ENCODE results near the gene CD55. TPM values are rescaled to one million over a fixed set of nuclear protein-coding genes. Genes with fewer than 3 reads are reported as not detected.

CD55 gene
- total and polyA plus RNA-seq, 2 experiments from 2014 or later, result 16.7 to 18.5 TPM

DNA sequence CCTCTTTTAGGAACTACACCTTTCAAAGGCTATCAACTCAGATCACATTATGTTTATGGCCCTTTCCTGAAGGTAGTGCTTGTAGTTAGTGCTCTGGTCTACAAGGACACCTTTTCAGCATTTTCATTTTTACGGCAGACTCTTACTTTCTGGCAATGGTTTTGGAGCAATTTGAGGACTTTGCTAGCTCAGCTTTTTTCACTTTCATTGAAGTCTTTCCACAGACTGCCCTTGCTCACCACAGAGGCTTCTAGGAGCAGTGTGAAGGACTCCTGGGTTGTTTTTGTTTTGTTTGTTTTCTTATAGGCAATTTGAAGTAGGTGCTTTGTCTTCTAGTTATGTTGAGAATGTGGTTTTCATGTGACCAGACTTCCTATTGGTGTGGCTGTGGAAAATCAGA lies 43.1 kb downstream of the CD55 start:
- Mint-ChIP-seq H3K4me3 (no peak overlapping the region), H3K9me3 (no peaks in the 10 kb centered on the region)
- no peak for ATAC-seq

GRCh38 chr1:207365063-207365462 lies 43.6 kb downstream of the CD55 start:
- Histone ChIP-seq H3K9me2 (ENCODE audit: insufficient read depth) (peaks cover 6% of the 10 kb centered on the region; the same call in 1 of the 2 replicates), H3K4me2 (no peak overlapping the region), H3K27ac (ENCODE audit: low read depth) (no peak overlapping the region), H3K27me3 (ENCODE audit: insufficient read depth) (no peaks in the 10 kb centered on the region), H3F3A (replicated peaks; ENCODE audit: low read depth) (no peaks in the 10 kb centered on the region), H3K36me3 (ENCODE audit: insufficient read depth) (no peaks in the 10 kb centered on the region), H3K79me2 (replicated peaks; ENCODE audit: insufficient read depth) (no peaks in the 10 kb centered on the region), H2AFZ (no peak overlapping the region), H4K20me1 (replicated peaks; ENCODE audit: insufficient read depth) (no peaks in the 10 kb centered on the region), H3K4me1 (ENCODE audit: insufficient read depth) (peaks cover 5% of the 10 kb centered on the region; the same call in 1 of the 2 replicates), H3K4me3 (no peak overlapping the region)
- H3K9me3 Mint-ChIP-seq, result no peaks in the 10 kb centered on the region
- DNase-seq (ENCODE audit: low spot score) (no peak), ATAC-seq (no peak)
- H3K4me1 Mint-ChIP-seq, result no peaks in the 10 kb centered on the region
- H3K36me3 Mint-ChIP-seq (ENCODE audit: low read depth), result no peaks in the 10 kb centered on the region
- H3K27ac Mint-ChIP-seq, result no peak overlapping the region
- no peak overlapping the region for H3K4me3 Mint-ChIP-seq
- no peaks in the 10 kb centered on the region for H3K27me3 Mint-ChIP-seq (ENCODE audit: insufficient read depth, low read depth, poor library complexity)
- no peak for TF ChIP-seq ZNF114 (CRISPR knock-in tag; IDR thresholded peaks at IDR 0.05)
- TF ChIP-seq, protein P1, sequence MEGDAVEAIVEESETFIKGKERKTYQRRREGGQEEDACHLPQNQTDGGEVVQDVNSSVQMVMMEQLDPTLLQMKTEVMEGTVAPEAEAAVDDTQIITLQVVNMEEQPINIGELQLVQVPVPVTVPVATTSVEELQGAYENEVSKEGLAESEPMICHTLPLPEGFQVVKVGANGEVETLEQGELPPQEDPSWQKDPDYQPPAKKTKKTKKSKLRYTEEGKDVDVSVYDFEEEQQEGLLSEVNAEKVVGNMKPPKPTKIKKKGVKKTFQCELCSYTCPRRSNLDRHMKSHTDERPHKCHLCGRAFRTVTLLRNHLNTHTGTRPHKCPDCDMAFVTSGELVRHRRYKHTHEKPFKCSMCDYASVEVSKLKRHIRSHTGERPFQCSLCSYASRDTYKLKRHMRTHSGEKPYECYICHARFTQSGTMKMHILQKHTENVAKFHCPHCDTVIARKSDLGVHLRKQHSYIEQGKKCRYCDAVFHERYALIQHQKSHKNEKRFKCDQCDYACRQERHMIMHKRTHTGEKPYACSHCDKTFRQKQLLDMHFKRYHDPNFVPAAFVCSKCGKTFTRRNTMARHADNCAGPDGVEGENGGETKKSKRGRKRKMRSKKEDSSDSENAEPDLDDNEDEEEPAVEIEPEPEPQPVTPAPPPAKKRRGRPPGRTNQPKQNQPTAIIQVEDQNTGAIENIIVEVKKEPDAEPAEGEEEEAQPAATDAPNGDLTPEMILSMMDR (conservative IDR thresholded peaks at IDR 0.05; ENCODE audit: low read depth in 2 of 2), result no peak
- TF ChIP-seq ETS1 (IDR thresholded peaks at IDR 0.05), result no peak
- TF ChIP-seq, protein P2, sequence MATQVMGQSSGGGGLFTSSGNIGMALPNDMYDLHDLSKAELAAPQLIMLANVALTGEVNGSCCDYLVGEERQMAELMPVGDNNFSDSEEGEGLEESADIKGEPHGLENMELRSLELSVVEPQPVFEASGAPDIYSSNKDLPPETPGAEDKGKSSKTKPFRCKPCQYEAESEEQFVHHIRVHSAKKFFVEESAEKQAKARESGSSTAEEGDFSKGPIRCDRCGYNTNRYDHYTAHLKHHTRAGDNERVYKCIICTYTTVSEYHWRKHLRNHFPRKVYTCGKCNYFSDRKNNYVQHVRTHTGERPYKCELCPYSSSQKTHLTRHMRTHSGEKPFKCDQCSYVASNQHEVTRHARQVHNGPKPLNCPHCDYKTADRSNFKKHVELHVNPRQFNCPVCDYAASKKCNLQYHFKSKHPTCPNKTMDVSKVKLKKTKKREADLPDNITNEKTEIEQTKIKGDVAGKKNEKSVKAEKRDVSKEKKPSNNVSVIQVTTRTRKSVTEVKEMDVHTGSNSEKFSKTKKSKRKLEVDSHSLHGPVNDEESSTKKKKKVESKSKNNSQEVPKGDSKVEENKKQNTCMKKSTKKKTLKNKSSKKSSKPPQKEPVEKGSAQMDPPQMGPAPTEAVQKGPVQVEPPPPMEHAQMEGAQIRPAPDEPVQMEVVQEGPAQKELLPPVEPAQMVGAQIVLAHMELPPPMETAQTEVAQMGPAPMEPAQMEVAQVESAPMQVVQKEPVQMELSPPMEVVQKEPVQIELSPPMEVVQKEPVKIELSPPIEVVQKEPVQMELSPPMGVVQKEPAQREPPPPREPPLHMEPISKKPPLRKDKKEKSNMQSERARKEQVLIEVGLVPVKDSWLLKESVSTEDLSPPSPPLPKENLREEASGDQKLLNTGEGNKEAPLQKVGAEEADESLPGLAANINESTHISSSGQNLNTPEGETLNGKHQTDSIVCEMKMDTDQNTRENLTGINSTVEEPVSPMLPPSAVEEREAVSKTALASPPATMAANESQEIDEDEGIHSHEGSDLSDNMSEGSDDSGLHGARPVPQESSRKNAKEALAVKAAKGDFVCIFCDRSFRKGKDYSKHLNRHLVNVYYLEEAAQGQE (IDR thresholded peaks at IDR 0.05; ENCODE audit: unreplicated experiment), result no peak
- no peak for TF ChIP-seq JUNB (IDR thresholded peaks at IDR 0.05; ENCODE audit: unreplicated experiment)
- TF ChIP-seq NANOG (IDR thresholded peaks at IDR 0.05; ENCODE audit: borderline replicate concordance), result no peak
- TF ChIP-seq POLR2AphosphoS5 (IDR thresholded peaks at IDR 0.05; ENCODE audit: low read depth), result no peak
- no peak for TF ChIP-seq EZH2 (IDR thresholded peaks at IDR 0.05; ENCODE audit: low read depth, unreplicated experiment)
- TF ChIP-seq, protein P3, sequence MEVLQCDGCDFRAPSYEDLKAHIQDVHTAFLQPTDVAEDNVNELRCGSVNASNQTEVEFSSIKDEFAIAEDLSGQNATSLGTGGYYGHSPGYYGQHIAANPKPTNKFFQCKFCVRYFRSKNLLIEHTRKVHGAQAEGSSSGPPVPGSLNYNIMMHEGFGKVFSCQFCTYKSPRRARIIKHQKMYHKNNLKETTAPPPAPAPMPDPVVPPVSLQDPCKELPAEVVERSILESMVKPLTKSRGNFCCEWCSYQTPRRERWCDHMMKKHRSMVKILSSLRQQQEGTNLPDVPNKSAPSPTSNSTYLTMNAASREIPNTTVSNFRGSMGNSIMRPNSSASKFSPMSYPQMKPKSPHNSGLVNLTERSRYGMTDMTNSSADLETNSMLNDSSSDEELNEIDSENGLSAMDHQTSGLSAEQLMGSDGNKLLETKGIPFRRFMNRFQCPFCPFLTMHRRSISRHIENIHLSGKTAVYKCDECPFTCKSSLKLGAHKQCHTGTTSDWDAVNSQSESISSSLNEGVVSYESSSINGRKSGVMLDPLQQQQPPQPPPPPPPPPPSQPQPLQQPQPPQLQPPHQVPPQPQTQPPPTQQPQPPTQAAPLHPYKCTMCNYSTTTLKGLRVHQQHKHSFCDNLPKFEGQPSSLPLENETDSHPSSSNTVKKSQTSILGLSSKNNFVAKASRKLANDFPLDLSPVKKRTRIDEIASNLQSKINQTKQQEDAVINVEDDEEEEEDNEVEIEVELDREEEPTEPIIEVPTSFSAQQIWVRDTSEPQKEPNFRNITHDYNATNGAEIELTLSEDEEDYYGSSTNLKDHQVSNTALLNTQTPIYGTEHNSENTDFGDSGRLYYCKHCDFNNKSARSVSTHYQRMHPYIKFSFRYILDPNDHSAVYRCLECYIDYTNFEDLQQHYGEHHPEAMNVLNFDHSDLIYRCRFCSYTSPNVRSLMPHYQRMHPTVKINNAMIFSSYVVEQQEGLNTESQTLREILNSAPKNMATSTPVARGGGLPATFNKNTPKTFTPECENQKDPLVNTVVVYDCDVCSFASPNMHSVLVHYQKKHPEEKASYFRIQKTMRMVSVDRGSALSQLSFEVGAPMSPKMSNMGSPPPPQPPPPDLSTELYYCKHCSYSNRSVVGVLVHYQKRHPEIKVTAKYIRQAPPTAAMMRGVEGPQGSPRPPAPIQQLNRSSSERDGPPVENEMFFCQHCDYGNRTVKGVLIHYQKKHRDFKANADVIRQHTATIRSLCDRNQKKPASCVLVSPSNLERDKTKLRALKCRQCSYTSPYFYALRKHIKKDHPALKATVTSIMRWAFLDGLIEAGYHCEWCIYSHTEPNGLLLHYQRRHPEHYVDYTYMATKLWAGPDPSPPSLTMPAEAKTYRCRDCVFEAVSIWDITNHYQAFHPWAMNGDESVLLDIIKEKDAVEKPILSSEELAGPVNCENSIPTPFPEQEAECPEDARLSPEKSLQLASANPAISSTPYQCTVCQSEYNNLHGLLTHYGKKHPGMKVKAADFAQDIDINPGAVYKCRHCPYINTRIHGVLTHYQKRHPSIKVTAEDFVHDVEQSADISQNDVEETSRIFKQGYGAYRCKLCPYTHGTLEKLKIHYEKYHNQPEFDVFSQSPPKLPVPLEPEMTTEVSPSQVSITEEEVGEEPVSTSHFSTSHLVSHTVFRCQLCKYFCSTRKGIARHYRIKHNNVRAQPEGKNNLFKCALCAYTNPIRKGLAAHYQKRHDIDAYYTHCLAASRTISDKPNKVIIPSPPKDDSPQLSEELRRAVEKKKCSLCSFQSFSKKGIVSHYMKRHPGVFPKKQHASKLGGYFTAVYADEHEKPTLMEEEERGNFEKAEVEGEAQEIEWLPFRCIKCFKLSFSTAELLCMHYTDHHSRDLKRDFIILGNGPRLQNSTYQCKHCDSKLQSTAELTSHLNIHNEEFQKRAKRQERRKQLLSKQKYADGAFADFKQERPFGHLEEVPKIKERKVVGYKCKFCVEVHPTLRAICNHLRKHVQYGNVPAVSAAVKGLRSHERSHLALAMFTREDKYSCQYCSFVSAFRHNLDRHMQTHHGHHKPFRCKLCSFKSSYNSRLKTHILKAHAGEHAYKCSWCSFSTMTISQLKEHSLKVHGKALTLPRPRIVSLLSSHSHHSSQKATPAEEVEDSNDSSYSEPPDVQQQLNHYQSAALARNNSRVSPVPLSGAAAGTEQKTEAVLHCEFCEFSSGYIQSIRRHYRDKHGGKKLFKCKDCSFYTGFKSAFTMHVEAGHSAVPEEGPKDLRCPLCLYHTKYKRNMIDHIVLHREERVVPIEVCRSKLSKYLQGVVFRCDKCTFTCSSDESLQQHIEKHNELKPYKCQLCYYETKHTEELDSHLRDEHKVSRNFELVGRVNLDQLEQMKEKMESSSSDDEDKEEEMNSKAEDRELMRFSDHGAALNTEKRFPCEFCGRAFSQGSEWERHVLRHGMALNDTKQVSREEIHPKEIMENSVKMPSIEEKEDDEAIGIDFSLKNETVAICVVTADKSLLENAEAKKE (CRISPR knock-in tag; IDR thresholded peaks at IDR 0.05), result no peak

More for the DNA sequence above, 43.1 kb downstream of the CD55 start:
- no peaks in the 10 kb centered on the region for H3K36me3 ChIP-seq (ENCODE audit: insufficient read depth)
- peaks cover 5% of the 10 kb centered on the region; the same call in 1 of the 2 replicates for H3K4me1 ChIP-seq (ENCODE audit: insufficient read depth)
- DNase-seq (ENCODE audit: low spot score), result no peak
- no peaks in the 10 kb centered on the region for H3K79me2 ChIP-seq (replicated peaks; ENCODE audit: insufficient read depth)
- H3K4me3 ChIP-seq, result no peak overlapping the region
- no peaks in the 10 kb centered on the region for H4K20me1 ChIP-seq (replicated peaks; ENCODE audit: insufficient read depth)
- no peak for TF ChIP-seq ZNF331 (CRISPR knock-in tag; IDR thresholded peaks at IDR 0.05; ENCODE audit: low read depth)
- peaks cover 6% of the 10 kb centered on the region; the same call in 1 of the 2 replicates for H3K9me2 ChIP-seq (ENCODE audit: insufficient read depth)
- peaks cover under 1% of the 10 kb centered on the region; the same call in 1 of the 3 replicates for H3K4me1 Mint-ChIP-seq
- H3K4me2 ChIP-seq, result no peak overlapping the region
- H3K27me3 ChIP-seq (ENCODE audit: insufficient read depth), result no peaks in the 10 kb centered on the region
- no peak overlapping the region for H2AFZ ChIP-seq
- H3K27me3 Mint-ChIP-seq (ENCODE audit: insufficient read depth, low read depth, poor library complexity), result no peaks in the 10 kb centered on the region
- no peaks in the 10 kb centered on the region for H3F3A ChIP-seq (replicated peaks; ENCODE audit: low read depth)
- H3K36me3 Mint-ChIP-seq (ENCODE audit: low read depth), result no peaks in the 10 kb centered on the region
- H3K27ac Mint-ChIP-seq, result no peak overlapping the region
- no peak overlapping the region for H3K27ac ChIP-seq (ENCODE audit: low read depth)

Data from GM23338 (cell line).